Panc1 (cell line): ENCODE results near the gene ZBTB20. TPM values are rescaled to one million over a fixed set of nuclear protein-coding genes. Genes with fewer than 3 reads are reported as not detected.

Experiments used
- ATAC-seq: fragments of 200-7000 bp; cut with Tn5 transposase; 2 replicates; pipeline ENCODE4 v1.9.1; 2020; ENCODE audit warnings: mild to moderate bottlenecking, moderate library complexity
- BruUV-seq: library from RNA; stranded (reverse); fragments of 400-500 nt; replicated peaks from 2 replicates; lab custom pipeline; 2021; lab: Mats Ljungman, UMichigan
- CTCF ChIA-PET: fragments of 300-600 bp; sonication (Branson Sonifier 250); formaldehyde crosslinking; loops from one replicate; lab custom pipeline; 2022; ENCODE audit warnings: antibody characterized with exemption; lab: Charles Lee
- POLR2A ChIA-PET: fragments of 300-600 bp; sonication (Branson Sonifier 250); formaldehyde crosslinking; loops from one replicate; lab custom pipeline; 2022; ENCODE audit warnings: antibody characterized with exemption; lab: Charles Lee
- DNase-seq: peaks from one replicate; pipeline ENCODE4 v3.0.0-alpha.2; 2010; ENCODE audit warnings: low read depth, low spot score
- H3K27ac ChIP-seq: 2 replicates; pipeline ENCODE4 v1.5.1; 2011; ENCODE audit warnings: mild to moderate bottlenecking, low read length, inconsistent platforms
- H3K27me3 ChIP-seq: fragments of 200-500 bp; sonication (Bioruptor generic); 2 replicates; pipeline ENCODE4 v1.6.0; 2014; ENCODE audit warnings: low read length, inconsistent platforms; ENCODE audit not compliant: control insufficient read depth, insufficient read depth
- H3K36me3 ChIP-seq: fragments of 200-500 bp; sonication (Bioruptor generic); 2 replicates; pipeline ENCODE4 v1.5.1; 2014; ENCODE audit warnings: inconsistent platforms, mild to moderate bottlenecking, low read length, moderate library complexity; ENCODE audit not compliant: control insufficient read depth, insufficient read depth
- H3K4me1 ChIP-seq: 2 replicates; pipeline ENCODE4 v1.5.1; 2011; ENCODE audit warnings: inconsistent platforms, mild to moderate bottlenecking, low read length, moderate library complexity; ENCODE audit not compliant: control insufficient read depth, insufficient read depth
- H3K4me3 ChIP-seq, 2 experiments: 2 replicates each; pipeline ENCODE4 v1.5.1; 2011 to 2012; ENCODE audit warnings: low read depth in 2 of 2, low read length in 2 of 2, mild to moderate bottlenecking in 2 of 2, inconsistent platforms in 1 of 2, moderate library complexity in 1 of 2
- H3K9me3 ChIP-seq: fragments of 200-500 bp; sonication (Bioruptor generic); 2 replicates; pipeline ENCODE4 v1.5.1; 2014; ENCODE audit warnings: low read depth, mild to moderate bottlenecking, inconsistent platforms, low read length, moderate library complexity; ENCODE audit not compliant: control insufficient read depth, insufficient read depth
- CTCF ChIP-seq: fragments of 450-650 bp; IDR thresholded peaks from 2 replicates; pipeline ENCODE4 v1.5.1; 2017; ENCODE audit warnings: mild to moderate bottlenecking
- POLR2AphosphoS5 ChIP-seq: IDR thresholded peaks from 2 replicates; pipeline ENCODE4 v1.6.1; 2012; ENCODE audit warnings: mild to moderate bottlenecking, low read depth, low read length, moderate library complexity
- REST ChIP-seq, 2 experiments: IDR thresholded peaks; 2 replicates each; pipeline ENCODE4 v1.6.1; 2011 to 2012; ENCODE audit warnings: low read depth in 2 of 2, control low read depth in 1 of 2, low read length in 1 of 2, mild to moderate bottlenecking in 1 of 2, moderate library complexity in 1 of 2; ENCODE audit not compliant: insufficient read depth in 1 of 2
- SIN3A ChIP-seq: IDR thresholded peaks from 2 replicates; pipeline ENCODE4 v1.6.1; 2012; ENCODE audit warnings: low read depth, mild to moderate bottlenecking, low read length, moderate library complexity, borderline replicate concordance; ENCODE audit not compliant: insufficient read depth
- TCF7L2 ChIP-seq: IDR thresholded peaks from 2 replicates; pipeline ENCODE4 v1.6.1; 2011; ENCODE audit warnings: mild to moderate bottlenecking, low read depth, low read length, inconsistent platforms
- in situ Hi-C: cut with HindIII; loops from 2 replicates; pipeline ENCODE4 v1.10.0; 2016; ENCODE audit warnings: low sequenced_read_pairs, low pct_unique_long_range_greater_than_20kb
- intact Hi-C: fragments of 100-400 bp; cut with micrococcal nuclease; formaldehyde crosslinking; loops from one replicate; pipeline ENCODE4 v1.10.0; 2022; ENCODE audit not compliant: unreplicated experiment
- total RNA-seq: library from RNA; stranded (reverse); gene quantifications from one replicate; pipeline ENCODE4 v1.2.1, GENCODE V29; 2021; ENCODE audit not compliant: unreplicated experiment

Gene ZBTB20
- total RNA-seq, 1 experiment from 2014 or later, result 4.1 TPM

- no TSS peak for BruUV-seq
- Histone ChIP-seq H3K4me3 (no peak overlapping the region), H3K9me3 (no peaks in the 10 kb centered on the region), H3K27me3 (no peaks in the 10 kb centered on the region; the same call in 1 of the 2 replicates), H3K36me3 (no peaks in the 10 kb centered on the region), H3K27ac (no peak overlapping the region), H3K4me1 (no peaks in the 10 kb centered on the region)
- TF ChIP-seq CTCF (no peak), TCF7L2 (no peak)
- no peak for ATAC-seq
- in situ Hi-C loops (no loop called here), intact Hi-C loops (no loop called here)
- ChIA-PET CTCF (no interaction called here), POLR2A (no interaction called here)
- no peak for DNase-seq
These were observed 696.0 kb downstream of the ZBTB20 start for GRCh38 chr3:114451051-114451451.

GRCh38 chr3:114450008-114450596 lies 697.0 kb downstream of the ZBTB20 start:
- Histone ChIP-seq H3K36me3 (no peaks in the 10 kb centered on the region), H3K4me1 (no peaks in the 10 kb centered on the region), H3K9me3 (no peaks in the 10 kb centered on the region), H3K27me3 (no peaks in the 10 kb centered on the region; the same call in 1 of the 2 replicates), H3K4me3 (no peak overlapping the region), H3K27ac (no peak overlapping the region)
- intact Hi-C loops (no loop called here), in situ Hi-C loops (no loop called here)
- no peak for TF ChIP-seq POLR2AphosphoS5
- DNase-seq (no peak), ATAC-seq (no peak)
- ChIA-PET POLR2A (no interaction called here), CTCF (no interaction called here)
- BruUV-seq, result no TSS peak

- BruUV-seq, result no TSS peak
- no peak for DNase-seq
- CTCF ChIA-PET, result interaction anchor here (0.6 kb wide), 1 partner anchor 51 kb away, joined by 3 read pairs; no protein-coding TSS in a partner anchor
These were observed 697.6 kb downstream of the ZBTB20 start for GRCh38 chr3:114449271-114450007.

More at GRCh38 chr3:114449271-114450007, 697.6 kb downstream of the ZBTB20 start:
- in situ Hi-C loops (no loop called here), intact Hi-C loops (no loop called here)
- TF ChIP-seq CTCF (no peak), SIN3A (no peak), REST (IDR thresholded peaks at IDR 0.05; ENCODE audit: insufficient read depth in 1 of 2, low read depth in 2 of 2, low read length in 1 of 2) (no peak), POLR2AphosphoS5 (no peak), TCF7L2 (no peak)
- Histone ChIP-seq H3K27ac (no peak overlapping the region), H3K27me3 (no peaks in the 10 kb centered on the region; the same call in 1 of the 2 replicates), H3K4me3 (no peak overlapping the region), H3K4me1 (no peaks in the 10 kb centered on the region), H3K36me3 (no peaks in the 10 kb centered on the region), H3K9me3 (no peaks in the 10 kb centered on the region)
- ATAC-seq, result no peak
- POLR2A ChIA-PET, result interaction anchor here (0.5 kb wide), 1 partner anchor 16 kb away, joined by 5 read pairs; no protein-coding TSS in a partner anchor
